GM19438 (cell line): ENCODE measurements around the gene P2RX2.

Experiments used
- ATAC-seq: cut with Tn5 transposase; IDR thresholded peaks from one replicate; pipeline ENCODE4 v1.9.1; 2021; ENCODE audit warnings: low read depth; ENCODE audit not compliant: unreplicated experiment

The P2RX2 gene

DNA sequence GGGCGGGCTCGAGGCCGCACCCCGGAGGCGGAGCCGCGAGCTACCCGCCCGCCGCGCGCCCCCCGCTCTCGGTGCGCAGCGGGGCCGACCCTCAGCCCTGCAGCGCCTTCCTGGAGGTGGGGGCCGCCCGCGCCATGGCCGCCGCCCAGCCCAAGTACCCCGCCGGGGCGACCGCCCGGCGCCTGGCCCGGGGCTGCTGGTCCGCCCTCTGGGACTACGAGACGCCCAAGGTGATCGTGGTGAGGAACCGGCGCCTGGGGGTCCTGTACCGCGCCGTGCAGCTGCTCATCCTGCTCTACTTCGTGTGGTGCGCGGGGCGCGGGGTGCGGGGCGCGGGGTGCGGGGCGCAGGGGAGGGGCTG lies at the start of gene P2RX2:
P2RX2 (plus strand) TSS at position 94 of the 361 bp plus-strand sequence; CDS start at position 135, 41 bp downstream.
- no peak for ATAC-seq

DNA sequence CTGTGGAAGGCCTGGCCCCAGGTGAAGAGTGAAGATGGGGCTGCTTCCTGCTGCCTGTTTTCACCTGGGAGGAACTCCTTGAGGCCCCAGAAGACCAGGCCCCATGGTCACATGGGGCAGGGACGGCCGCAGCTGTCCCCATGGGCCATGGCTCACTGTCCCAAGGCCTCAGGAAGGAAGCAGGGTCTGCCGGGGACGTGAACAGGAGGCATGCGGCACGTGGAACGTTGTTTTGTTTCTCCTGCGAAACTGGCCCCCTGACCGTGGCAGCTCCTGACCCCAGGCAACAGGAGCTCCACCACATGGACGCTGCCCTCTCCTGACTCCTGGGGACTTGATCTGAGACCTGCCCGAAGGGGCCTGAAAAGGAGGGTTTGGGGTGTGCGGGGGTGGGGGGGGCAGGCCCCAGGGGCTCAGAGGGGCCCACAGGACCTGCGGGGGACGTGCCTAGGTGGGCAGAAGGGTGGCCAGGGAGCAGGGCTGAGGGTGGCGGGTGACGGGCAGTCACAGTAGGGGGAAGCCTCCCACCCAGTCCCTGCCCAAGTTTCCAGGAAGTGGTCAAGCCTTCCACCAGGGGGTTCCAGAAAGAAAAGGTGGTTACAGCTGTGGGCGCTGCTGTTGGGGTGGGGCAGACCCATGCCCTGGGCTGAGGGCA lies 49.6 kb upstream of the P2RX2 start:
- ATAC-seq = no peak

DNA sequence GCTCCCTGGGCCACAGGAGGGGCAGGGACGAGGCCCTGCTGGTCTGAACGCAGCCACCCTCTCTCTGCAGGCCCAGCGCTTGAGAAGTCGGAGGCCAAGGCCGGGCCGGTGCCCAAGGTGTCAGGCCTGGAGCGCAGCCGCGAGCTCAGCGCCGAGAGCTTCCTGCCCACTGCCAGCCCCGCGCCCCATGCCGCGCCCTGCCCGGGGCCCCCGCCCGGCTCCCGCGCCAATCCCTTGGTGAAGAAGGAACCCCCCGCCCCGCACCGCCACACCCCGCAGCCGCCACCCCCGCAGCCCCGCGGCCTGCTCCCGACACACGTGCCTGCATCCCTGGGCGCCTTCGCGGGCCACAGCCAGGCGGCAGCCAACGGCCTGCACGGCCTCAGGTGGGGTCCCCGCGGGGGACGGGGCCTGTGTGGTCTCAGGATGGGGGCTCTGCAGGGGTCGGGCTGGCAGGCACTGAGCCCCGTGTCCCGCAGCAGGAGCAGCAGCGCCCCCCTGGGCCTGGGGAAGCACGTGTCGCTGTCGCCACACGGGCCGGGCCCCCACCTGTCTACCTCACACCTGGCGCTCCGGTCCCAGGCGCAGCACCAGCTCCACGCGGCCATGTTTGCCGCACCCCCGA lies 48.6 kb upstream of the P2RX2 start:
- ATAC-seq = no peak

DNA sequence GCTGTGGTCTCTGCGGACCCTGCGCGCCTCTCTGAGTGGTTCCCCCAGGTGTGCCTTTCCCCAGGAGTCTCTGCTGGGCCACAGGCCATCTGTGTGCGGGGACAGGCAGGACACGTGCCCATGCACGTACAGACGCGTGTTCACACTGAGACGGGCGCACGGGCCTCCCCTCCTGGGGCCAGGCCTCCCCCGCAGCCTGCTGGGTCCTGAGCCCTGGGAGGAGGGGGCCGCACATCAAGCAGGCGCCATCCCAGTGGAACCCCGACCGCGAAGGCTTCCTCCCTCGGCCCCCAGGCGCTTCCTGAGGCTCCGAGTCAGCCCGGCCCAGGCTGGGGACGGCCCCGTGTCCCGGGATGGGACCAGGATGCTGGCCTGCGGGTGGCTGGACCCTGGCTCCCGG lies 47.9 kb upstream of the P2RX2 start:
- no peak for ATAC-seq

DNA sequence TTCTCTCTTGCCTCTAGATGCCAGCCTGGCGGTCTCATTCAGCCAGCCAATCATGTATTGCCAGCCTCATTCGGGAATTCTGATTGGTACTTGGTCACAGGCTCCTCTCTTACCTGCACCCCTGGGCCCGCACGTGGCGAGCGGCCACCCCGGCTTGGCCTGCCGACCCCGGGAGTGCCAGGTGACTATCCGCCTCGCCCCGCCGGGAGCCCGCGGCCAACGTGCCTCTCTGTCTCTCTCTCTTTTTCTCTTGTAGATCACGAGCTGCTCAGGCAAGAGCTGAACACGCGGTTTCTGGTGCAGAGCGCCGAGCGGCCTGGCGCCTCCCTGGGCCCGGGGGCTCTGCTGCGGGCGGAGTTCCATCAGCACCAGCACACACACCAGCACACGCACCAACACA lies 47.5 kb upstream of the P2RX2 start:
- no peak for ATAC-seq

DNA sequence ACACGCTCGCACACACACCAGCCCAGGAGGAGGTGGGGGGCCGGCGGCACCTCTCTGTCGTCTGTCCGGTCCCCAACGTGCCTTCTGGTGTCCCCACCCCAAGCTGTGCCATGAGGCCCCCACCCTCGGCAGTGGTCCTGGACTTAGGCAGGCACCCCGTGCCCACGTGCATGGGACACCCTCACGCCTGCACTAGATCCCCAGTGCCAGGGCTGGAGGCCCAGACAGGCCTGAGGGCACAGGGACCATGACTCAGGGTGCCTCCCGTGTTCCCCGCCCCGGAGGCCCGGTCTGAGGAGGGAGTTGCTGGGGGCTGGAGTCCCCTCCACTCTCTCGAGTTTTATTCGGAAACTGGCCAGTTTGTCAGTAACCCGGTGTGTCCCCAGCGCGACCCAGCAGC lies 47.0 kb upstream of the P2RX2 start:
- ATAC-seq = no peak

DNA sequence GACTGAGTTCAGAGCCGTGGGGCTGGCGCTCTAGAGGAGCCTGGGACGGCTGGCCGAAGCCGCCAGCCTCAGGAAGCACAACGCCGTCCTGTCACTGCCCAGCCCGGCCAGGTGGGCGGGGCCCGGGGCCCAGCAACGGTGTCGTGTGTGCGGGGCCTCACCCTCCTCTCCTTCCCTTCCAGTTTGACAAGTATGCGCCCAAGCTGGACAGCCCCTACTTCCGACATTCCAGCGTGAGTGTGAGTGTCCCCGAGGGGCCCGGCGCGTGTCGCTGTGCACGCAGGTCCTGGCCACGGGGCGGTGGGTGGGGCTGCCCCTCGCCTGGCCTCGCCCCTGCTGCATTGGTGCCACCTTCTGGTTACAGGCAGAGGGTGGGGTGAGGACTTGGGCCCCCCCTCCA lies 46.5 kb upstream of the P2RX2 start:
- no peak for ATAC-seq

DNA sequence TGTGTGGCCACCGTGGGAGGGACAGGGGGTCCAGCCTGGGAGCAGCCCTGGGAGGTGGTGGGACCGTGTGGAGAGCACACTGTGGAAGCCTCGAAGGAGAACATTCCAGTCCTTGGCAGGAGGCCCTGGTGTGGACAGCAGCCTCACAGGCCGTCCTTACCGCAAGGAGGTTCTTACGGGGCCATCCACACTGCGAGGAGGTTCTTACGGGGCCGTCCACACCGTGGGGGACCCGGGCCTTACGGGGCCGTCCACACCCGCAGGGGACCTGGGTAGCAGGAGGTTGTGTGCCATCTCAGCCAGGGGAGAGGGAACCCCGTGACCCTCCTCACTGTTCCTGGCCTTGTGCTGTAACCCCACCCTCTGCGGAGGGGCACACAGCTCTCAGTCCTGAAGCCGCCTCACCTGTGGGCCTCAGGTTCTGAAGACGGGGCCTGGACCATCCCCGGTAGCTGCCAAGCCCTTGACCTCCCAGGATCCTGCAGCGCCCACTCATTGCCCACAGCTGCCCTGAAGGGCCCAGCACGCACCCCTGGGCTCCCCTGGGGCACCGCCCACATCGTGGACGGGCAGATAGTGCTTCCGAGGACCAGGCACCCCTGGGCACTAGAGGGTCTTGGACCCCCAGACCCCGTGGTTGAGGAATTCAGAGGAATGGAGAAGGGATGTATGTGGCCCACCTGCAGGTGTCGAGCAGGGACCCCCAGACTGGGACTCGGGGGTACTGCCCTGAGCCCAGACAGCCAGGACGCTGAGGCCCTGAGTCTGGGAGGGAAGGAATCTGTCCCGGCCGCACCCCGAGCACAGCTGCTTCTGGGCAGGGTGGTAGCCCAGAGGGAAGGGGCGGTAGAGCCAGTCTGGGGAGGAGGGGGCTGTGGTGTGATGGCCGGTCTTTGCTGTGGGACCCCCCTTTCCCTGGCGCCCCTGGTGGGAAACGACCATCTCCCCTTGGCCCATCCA lies 45.5 kb upstream of the P2RX2 start:
- ATAC-seq = no peak

DNA sequence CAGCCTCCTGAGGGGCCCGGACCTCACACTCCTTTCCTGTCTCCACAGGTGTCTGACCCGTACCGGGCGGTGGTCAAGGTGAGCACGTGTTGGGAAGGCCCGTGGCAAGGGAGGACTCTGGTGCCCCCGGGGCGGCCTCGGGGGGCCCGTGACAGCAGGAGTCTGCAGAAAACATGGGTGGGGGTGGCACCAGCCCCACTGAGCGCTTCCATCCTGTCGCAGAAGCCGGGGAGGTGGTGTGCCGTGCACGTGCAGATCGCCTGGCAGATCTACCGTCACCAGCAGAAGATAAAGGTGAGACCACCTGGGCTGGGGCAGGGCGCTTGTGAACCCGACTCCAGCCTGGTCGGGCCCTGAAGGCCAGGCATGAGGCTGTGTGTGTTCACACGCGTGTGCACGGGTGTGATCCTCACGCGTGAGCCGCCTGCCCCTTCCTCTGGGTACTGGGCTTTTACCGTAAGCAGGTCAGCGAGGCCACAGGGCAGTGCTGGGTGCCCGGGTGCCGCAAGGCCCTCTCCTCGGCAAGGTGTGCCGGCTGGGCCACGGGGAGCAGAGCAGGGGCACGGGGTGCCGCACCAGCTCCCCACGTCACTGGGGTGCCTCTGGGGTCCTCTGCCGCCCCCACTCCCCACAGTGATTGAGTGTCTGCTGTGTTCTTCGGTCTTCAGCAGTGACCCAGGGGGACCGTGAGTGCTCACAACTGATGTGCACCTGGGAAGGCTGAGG lies 44.1 kb upstream of the P2RX2 start:
- ATAC-seq = no peak

DNA sequence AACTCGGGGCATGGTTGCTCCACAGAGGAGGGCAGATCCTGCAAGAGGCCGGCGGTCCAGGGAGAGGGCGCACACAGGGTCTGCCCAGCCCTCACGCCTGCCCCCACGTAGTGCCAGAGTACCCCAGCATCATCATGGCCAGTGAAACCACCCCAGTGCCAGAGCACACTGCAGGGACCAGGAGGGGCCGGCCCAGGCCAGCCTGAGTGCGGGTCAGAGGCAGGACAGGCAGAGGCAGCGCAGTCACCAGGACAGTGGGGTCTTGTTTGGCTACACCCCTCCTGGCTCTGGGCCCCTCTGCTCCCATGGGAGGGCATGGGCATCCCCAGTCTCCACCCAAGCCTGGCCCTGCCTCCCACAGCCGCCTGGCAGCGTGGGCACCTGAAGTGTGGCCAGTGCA lies 42.9 kb upstream of the P2RX2 start:
- no peak for ATAC-seq

DNA sequence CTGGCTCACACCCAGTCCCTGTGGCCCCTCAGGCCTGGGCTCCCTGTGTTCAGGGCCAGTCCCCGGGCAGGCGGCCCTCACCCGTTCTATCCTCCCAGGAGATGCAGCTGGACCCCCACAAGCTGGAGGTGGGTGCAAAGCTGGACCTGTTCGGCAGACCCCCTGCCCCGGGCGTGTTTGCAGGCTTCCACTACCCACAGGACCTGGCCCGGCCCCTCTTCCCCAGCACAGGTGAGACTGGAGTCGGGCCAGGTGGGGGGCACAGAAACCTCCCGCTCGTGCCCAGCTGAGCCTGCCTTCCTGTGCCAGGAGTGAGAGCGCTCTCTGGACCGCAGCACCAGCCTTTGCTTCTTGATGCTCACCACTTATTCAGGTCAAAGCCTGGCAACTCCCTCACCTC lies 41.9 kb upstream of the P2RX2 start:
- no peak for ATAC-seq

DNA sequence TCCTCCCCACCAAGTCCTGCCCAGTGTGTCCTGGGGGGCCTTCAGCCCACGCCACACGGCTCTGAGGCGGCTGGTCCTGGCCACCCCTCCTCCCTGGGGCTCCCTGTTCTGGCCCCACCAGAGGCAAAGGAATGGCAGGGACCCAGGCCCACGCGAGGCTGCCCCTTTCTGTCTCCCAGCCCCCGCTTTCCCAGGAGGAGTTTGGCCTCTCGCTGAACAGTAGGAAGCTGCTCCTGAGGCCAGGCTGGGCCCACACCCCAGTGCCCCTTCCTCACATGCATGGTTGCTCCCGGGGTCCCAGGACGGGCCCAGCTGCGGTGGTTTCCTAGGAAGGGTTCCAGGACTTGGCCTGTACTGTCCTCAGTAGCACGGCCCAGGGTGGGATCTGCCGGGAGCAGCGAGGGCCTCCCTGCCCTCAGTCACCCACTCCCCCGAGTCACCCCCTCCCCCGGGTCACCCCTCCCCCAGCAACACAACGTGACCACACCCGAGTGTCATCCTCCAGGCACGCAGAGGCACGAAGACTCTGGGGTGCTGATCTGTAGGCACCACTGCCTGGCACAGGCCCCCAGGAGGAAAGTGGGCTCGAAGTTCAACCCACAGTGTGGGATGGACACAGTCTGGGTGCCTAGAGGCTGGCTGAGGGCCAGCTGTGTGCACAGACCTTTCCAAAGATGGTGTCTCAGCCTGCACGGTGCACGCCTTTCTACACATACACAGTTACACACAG lies 41.2 kb upstream of the P2RX2 start:
- no peak for ATAC-seq

DNA sequence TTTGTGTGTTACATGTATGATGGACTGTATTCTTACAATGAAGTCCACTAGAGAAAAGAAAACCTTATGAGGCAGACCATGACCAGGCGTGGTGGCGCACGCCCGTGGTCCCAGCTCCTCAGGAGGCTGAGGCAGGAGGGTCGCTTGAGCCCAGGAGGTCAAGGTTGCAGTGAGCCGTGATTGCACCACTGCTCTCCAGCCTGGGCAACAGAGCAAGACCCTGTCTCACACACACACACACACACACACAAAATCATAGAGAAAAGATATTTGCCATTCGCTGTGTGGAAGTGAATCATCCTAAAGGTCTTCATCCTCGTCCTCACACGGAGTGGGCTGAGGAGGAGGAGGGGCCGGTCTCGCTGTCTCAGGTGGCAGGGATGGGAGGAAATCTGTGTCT lies 40.5 kb upstream of the P2RX2 start:
- ATAC-seq = no peak

DNA sequence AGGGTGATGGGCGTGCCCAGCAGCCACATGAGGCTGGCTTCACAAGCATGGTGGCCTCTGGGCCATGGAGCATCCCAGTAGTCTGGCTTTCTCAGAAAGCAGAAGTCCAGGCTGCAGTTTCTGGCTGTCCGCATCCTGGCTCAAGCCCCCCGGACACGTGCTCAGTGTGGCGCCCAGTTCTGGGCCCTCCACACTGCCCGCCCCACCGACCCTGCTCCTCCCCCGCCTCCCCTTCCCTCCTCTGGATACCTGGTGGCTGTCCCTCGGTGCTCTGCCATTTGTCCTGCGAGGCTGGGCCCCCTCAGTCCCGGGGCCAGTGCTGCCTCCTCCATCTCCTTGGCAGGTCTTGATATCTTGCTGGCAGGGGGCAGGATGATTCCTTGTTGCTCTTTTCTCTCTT lies 39.8 kb upstream of the P2RX2 start:
- no peak for ATAC-seq

DNA sequence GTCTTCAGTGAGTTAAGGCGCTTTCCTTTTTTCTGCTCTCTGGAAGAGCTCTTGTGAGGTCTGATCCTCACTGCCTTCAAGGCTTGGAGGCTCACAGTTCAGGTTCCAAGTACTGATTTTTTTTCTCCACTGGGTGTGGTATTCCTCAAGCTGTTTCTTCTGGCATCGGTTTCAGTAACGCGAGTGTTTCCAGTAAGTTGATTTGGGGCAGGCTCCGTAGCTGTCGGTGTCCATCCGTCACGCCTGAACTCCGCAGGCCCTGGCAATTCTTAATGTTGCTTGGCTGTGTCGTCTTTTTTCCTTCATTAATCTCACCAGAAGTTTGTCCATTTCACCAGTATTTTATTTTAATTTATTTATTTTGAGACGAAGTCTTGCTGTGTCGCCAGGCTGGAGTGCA lies 38.8 kb upstream of the P2RX2 start:
- no peak for ATAC-seq

DNA sequence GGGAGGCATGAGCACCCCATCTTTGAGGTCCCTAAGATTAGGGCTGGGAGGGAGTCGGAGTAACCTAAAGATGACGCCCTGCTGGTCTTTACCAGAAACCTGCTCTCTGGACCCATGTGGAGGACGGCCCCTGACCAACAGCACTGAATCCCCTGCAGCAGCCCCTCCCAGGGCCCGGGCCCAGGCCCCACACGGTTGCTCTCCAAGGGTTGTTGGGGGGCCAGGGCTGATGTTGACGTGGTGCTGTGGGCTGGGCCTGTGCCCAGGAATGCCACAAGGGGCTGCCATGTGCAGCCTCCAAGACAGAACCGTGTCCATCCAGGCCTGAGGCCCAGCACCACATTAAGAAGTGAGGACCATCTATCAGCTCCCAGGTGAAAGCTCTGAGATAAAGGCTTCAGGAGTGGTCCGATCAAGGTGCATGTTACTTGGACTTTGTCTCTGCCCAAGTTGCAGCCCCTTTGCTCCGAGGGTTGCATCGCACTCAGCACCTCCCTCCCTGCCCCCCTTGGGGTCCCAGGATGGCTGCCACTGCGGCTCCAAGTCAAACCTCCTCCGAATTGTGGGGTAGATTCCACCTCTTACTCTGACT lies 37.8 kb upstream of the P2RX2 start:
- no peak for ATAC-seq

DNA sequence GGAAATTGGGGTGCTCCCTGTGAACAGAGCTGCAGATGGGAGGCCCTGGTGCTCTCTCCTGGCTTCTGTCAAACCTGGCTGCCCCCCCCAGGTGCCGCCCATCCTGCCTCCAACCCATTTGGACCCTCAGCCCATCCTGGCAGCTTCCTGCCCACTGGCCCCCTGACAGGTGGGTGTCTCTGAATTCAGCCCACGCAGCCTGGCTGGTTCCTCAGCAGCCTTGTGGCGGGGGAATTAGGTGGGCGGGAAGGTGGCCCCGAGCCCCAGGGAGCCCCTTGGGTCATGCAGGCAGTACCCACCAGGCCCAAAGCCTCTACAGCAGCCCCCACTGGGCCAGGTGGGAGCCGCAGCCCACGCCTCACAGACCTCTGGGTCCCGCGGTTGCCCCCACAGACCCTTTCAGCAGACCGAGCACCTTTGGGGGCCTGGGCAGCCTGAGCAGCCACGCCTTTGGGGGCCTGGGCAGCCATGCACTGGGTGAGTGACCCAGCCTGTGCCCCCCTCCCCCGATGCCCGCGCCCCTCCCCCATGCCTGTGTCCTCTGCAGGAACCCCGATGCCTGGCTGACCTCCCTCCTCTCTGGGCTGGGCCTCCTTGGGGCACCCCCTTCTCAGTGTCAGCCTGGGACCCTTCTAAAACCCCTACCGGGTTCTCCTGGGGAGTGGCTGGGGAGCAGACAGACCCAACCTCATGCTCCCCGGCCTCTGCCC lies 37.1 kb upstream of the P2RX2 start:
- ATAC-seq = no peak

DNA sequence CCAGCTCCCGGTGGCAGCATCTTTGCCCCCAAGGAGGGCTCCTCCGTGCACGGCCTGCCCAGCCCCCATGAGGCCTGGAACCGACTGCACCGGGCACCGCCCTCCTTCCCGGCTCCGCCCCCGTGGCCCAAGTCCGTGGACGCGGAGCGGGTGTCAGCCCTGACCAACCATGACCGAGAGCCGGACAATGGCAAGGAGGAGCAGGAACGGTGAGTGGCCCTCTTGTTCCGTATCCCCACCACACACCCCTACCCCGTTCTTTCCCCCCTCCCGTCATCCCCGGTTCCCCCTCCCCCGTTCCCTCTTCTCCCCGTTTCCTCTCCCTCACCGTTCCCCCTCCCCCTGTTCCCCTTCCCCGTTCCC lies 36.5 kb upstream of the P2RX2 start:
- ATAC-seq = no peak
